Fibroblast of lung (primary cell): Measurements from ENCODE around the gene NHSL2.

Source experiments
- CTCF ChIP-seq, 2 donors: IDR thresholded peaks in 1 of 2; conservative IDR thresholded peaks in 1 of 2; 1 replicate in 1 of 2; 2 replicates in 1 of 2; pipeline ENCODE4 v1.5.1; 2011 to 2012; ENCODE audit warnings: low read length in 2 of 2, control low read depth in 1 of 2, inconsistent platforms in 1 of 2, low read depth in 1 of 2, mild to moderate bottlenecking in 1 of 2
- EZH2 ChIP-seq: IDR thresholded peaks from 2 replicates; pipeline ENCODE4 v1.5.1; 2012; ENCODE audit warnings: low read length, control low read depth, mild to moderate bottlenecking; ENCODE audit errors: missing control alignments

DNA sequence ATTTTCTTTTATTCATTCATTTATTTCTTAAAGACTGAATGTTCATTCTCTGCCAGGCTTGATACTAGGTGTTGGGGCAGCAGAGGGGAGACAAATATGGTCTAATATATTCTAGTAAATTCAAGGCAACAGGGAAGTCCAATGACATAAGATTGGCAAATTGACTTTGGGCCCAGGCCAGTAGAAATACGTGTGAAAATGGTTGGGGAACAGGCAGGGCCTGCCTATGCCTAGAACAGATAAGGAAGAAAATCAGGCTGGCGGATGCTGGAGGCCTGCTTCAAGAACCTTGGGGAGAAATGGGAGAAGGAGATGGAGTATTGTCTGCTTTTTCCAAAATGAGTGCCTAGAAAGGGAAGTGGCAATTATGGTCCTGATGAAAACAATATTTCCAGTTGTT is 112.4 kb downstream of the NHSL2 start:
- TF ChIP-seq CTCF (conservative IDR thresholded peaks at IDR 0.05 in 1 of 2, IDR thresholded peaks at IDR 0.05 in 1 of 2; ENCODE audit: low read depth in 1 of 2, low read length in 2 of 2) (no peak), EZH2 (no peak)
